Measurements from ENCODE around the gene G3BP1.

GRCh38 chr5:151779531-151780125, 7.9 kb downstream of the G3BP1 start:
- TF ChIP-seq TFAP4 (CRISPR knock-in tag; IDR thresholded peaks at IDR 0.05; ENCODE audit: borderline replicate concordance) (no peak), ZNF347 (CRISPR knock-in tag; IDR thresholded peaks at IDR 0.05; ENCODE audit: low read depth) (no peak), FOXK1 (CRISPR knock-in tag; IDR thresholded peaks at IDR 0.05; ENCODE audit: borderline replicate concordance) (no peak), EP300 (IDR thresholded peaks at IDR 0.05; ENCODE audit: low read length) (no peak), STAG1 (CRISPR knock-in tag; IDR thresholded peaks at IDR 0.05; ENCODE audit: borderline replicate concordance) (no peak), MYNN (IDR thresholded peaks at IDR 0.05) (no peak), MYNN (CRISPR knock-in tag; IDR thresholded peaks at IDR 0.05) (no peak), CBX1 (IDR thresholded peaks at IDR 0.05; ENCODE audit: low read depth) (no peak), FOXP1 (CRISPR knock-in tag; IDR thresholded peaks at IDR 0.05) (no peak), STAT6 (CRISPR knock-in tag; IDR thresholded peaks at IDR 0.05) (no peak), SFPQ (IDR thresholded peaks at IDR 0.05; ENCODE audit: low read depth, low read length) (no peak), CTCF (IDR thresholded peaks at IDR 0.05 in 2 of 3, conservative IDR thresholded peaks at IDR 0.05 in 1 of 3; ENCODE audit: insufficient read depth in 2 of 3, low read depth in 1 of 3, low read length in 3 of 3) (no peak), CREB1 (IDR thresholded peaks at IDR 0.05) (no peak), CREB1 (CRISPR knock-in tag; IDR thresholded peaks at IDR 0.05) (no peak), PHB (CRISPR knock-in tag; IDR thresholded peaks at IDR 0.05) (no peak), POLR2A (conservative IDR thresholded peaks at IDR 0.05) (no peak)

All from K562 (cell line).